Endodermal cell (in vitro differentiated cells): ENCODE data around the gene IKZF1. TPM values are rescaled to one million over a fixed set of nuclear protein-coding genes. Genes with fewer than 3 reads are reported as not detected.

Experiments
- DNase-seq: peaks from one replicate; pipeline ENCODE4 v3.0.0-alpha.2; 2017
- H3K27ac ChIP-seq: 2 replicates; pipeline ENCODE4 v1.5.1; 2013; ENCODE audit warnings: mild to moderate bottlenecking, low read depth, low read length, moderate library complexity
- H3K27me3 ChIP-seq: 2 replicates; pipeline ENCODE4 v1.6.1; 2013; ENCODE audit warnings: mild to moderate bottlenecking, low read length, moderate library complexity; ENCODE audit not compliant: insufficient read depth, control insufficient read depth, poor library complexity, severe bottlenecking
- H3K36me3 ChIP-seq: 2 replicates; pipeline ENCODE4 v1.7.0; 2013; ENCODE audit warnings: mild to moderate bottlenecking, low read length, moderate library complexity; ENCODE audit not compliant: control insufficient read depth, insufficient read depth
- H3K4me1 ChIP-seq: one replicate; pipeline ENCODE4 v1.7.0; 2013; ENCODE audit warnings: low read length; ENCODE audit not compliant: control insufficient read depth, insufficient read depth
- H3K4me3 ChIP-seq: 2 replicates; pipeline ENCODE4 v1.5.1; 2013; ENCODE audit warnings: mild to moderate bottlenecking, low read length, moderate library complexity
- H3K9ac ChIP-seq: 2 replicates; pipeline ENCODE4 v1.6.1; 2013; ENCODE audit warnings: mild to moderate bottlenecking, low read length, moderate library complexity; ENCODE audit not compliant: poor library complexity, severe bottlenecking; ENCODE audit errors: extremely low read depth
- H3K9me3 ChIP-seq: 2 replicates; pipeline ENCODE4 v1.6.1; 2013; ENCODE audit warnings: mild to moderate bottlenecking, low read length, moderate library complexity; ENCODE audit not compliant: control insufficient read depth
- H3K27ac Mint-ChIP-seq: 2 replicates; pipeline ENCODE4 v1.8.0; 2020; ENCODE audit warnings: mixed read lengths
- H3K27me3 Mint-ChIP-seq: 2 replicates; pipeline ENCODE4 v1.8.0; 2021; ENCODE audit warnings: mild to moderate bottlenecking, mixed read lengths; ENCODE audit not compliant: insufficient read depth
- H3K36me3 Mint-ChIP-seq: 2 replicates; pipeline ENCODE4 v1.8.0; 2020; ENCODE audit warnings: low read depth, mixed read lengths
- H3K4me1 Mint-ChIP-seq: 2 replicates; pipeline ENCODE4 v1.8.0; 2020; ENCODE audit warnings: mixed read lengths
- H3K4me3 Mint-ChIP-seq: 2 replicates; pipeline ENCODE4 v1.8.0; 2020; ENCODE audit warnings: mild to moderate bottlenecking, moderate library complexity, mixed read lengths
- H3K9me3 Mint-ChIP-seq: 2 replicates; pipeline ENCODE4 v1.8.0; 2020; ENCODE audit warnings: mild to moderate bottlenecking, mixed read lengths
- WGBS, 2 experiments: methylation state at CpG; one replicate each; pipeline versions ENCODE4 v1.1.5 to v1.1.7; 2013; ENCODE audit warnings: missing lambda C conversion rate in 2 of 2, mixed read lengths in 1 of 2; ENCODE audit not compliant: insufficient coverage in 1 of 2, insufficient read length in 1 of 2; 5-methylcytosine and 5-hydroxymethylcytosine counted together
- total RNA-seq, 2 donors: library from RNA; stranded (reverse); fragmentation: NEBNext Ultra II Directional in 1 of 2; extraction: Animal tissue kit (Norgen Biotek cat#: 25700) in 1 of 2; gene quantifications; 2 replicates in 1 of 2; 3 replicates in 1 of 2; pipeline ENCODE4 v1.2.1, GENCODE V29; 2021
- TF ChIP-seq, protein P1 (sequence below): fragments of 200-600 bp; sonication (generic); conservative IDR thresholded peaks from 2 replicates; pipeline ENCODE4 v1.5.0; 2021; ENCODE audit warnings: antibody characterized with exemption, mild to moderate bottlenecking

Gene IKZF1
- total RNA-seq, 2 donors from 2014 or later = 0.44 to 0.55 TPM

GRCh38 chr7:50352751-50353150, 48.2 kb downstream of the IKZF1 start:
- no peaks in the 10 kb centered on the region for H3K9me3 ChIP-seq
- Mint-ChIP-seq H3K36me3 (no peaks in the 10 kb centered on the region), H3K4me1 (peaks cover 1% of the 10 kb centered on the region), H3K4me3 (no peak overlapping the region), H3K9me3 (no peaks in the 10 kb centered on the region), H3K27me3 (no peaks in the 10 kb centered on the region), H3K27ac (no peak overlapping the region)
- no peak overlapping the region for H3K9ac ChIP-seq
- H3K27me3 ChIP-seq = no peaks in the 10 kb centered on the region
- H3K36me3 ChIP-seq = no peaks in the 10 kb centered on the region
- no peak overlapping the region for H3K4me3 ChIP-seq
- TF ChIP-seq, protein P1, sequence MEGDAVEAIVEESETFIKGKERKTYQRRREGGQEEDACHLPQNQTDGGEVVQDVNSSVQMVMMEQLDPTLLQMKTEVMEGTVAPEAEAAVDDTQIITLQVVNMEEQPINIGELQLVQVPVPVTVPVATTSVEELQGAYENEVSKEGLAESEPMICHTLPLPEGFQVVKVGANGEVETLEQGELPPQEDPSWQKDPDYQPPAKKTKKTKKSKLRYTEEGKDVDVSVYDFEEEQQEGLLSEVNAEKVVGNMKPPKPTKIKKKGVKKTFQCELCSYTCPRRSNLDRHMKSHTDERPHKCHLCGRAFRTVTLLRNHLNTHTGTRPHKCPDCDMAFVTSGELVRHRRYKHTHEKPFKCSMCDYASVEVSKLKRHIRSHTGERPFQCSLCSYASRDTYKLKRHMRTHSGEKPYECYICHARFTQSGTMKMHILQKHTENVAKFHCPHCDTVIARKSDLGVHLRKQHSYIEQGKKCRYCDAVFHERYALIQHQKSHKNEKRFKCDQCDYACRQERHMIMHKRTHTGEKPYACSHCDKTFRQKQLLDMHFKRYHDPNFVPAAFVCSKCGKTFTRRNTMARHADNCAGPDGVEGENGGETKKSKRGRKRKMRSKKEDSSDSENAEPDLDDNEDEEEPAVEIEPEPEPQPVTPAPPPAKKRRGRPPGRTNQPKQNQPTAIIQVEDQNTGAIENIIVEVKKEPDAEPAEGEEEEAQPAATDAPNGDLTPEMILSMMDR = no peak
- WGBS, 2 experiments = 83 to 100% methylated on average over 1 of the region's 1 CpG
- no peak for DNase-seq
- H3K27ac ChIP-seq = no peak overlapping the region
- no peaks in the 10 kb centered on the region for H3K4me1 ChIP-seq

DNA sequence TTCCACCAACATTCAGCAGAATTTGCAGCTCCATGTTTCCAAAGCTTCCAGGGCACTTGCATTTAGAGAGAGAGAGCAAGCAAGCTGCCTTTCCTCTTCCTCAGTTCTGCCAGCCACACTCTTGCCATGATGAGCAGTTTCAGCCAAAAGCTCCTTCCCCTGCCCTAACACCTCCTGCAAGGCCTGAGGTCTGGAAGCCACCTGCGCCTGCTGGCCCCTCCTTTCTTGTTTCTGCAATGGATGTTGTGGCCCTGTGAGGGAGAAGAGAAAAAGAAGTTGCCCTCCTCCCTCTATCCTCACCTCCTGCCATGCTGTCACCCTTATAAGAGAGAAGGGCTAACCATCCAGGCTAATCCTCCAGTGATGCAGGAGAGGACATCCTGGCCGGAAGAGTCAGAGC, 48.7 kb downstream of the IKZF1 start:
- peaks cover 1% of the 10 kb centered on the region for H3K4me1 Mint-ChIP-seq
- DNase-seq = peak; percentile 34
- TF ChIP-seq, protein P1 = no peak
- no peaks in the 10 kb centered on the region for H3K36me3 Mint-ChIP-seq
- H3K9me3 Mint-ChIP-seq = no peaks in the 10 kb centered on the region
- no peak overlapping the region for H3K27ac Mint-ChIP-seq
- H3K27me3 Mint-ChIP-seq = no peaks in the 10 kb centered on the region
- 86% methylated on average over 2 of the region's 2 CpGs; no CpG with 5 or more reads in 1 of the 2 experiments for WGBS, 2 experiments
- H3K4me1 ChIP-seq = no peaks in the 10 kb centered on the region
- H3K4me3 ChIP-seq = no peak overlapping the region
- no peak overlapping the region for H3K9ac ChIP-seq
- no peak overlapping the region for H3K27ac ChIP-seq
- no peak overlapping the region for H3K4me3 Mint-ChIP-seq
- no peaks in the 10 kb centered on the region for H3K9me3 ChIP-seq
- H3K27me3 ChIP-seq = no peaks in the 10 kb centered on the region
- no peaks in the 10 kb centered on the region for H3K36me3 ChIP-seq

DNA sequence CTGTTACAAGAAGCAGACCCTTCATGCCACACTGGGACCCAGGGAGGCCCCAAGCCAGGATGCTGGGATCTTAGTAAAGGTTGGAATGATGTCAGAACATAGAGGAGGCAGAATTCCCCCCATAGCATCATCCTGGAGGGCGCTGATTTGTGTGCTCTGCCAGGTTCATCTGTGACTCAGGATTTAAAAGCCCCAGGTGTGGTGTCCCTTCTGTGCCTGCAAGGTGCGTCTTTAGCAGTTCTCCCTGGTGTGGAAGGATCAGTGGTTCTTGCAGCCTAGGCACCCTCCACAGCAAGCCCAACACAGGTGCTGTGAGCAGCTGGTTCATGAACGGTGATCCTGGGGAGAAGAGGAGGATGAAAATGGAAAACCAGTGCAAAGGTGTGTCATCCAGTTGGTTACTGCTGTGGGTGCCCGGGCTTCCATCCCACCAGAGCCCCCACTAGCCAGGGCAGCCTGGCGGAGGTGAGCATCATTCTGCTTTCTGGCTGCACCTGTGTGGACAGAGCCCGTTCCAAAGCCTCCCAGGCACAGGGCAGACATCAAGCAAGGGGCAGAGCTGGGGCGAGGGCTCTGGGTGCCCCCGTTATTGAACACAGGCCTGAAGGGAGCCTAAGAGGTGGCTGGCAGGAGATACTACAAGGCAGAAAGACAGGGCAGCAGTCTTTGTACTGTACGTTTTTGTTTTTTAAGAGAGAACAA, 49.5 kb downstream of the IKZF1 start:
- Histone ChIP-seq H3K9me3 (no peaks in the 10 kb centered on the region), H3K4me3 (no peak overlapping the region), H3K4me1 (no peaks in the 10 kb centered on the region), H3K9ac (no peak overlapping the region), H3K27ac (no peak overlapping the region), H3K36me3 (no peaks in the 10 kb centered on the region), H3K27me3 (no peaks in the 10 kb centered on the region)
- H3K4me1 Mint-ChIP-seq = peaks cover 1% of the 10 kb centered on the region
- peak; percentile 26 for DNase-seq
- TF ChIP-seq, protein P1 = no peak
- H3K27ac Mint-ChIP-seq = no peak overlapping the region
- no peaks in the 10 kb centered on the region for H3K27me3 Mint-ChIP-seq
- WGBS, 2 experiments = 91 to 92% methylated on average over 6 to 9 of the region's 9 CpGs
- H3K36me3 Mint-ChIP-seq = no peaks in the 10 kb centered on the region
- no peak overlapping the region for H3K4me3 Mint-ChIP-seq
- no peaks in the 10 kb centered on the region for H3K9me3 Mint-ChIP-seq
